Endothelial cell of umbilical vein (primary cell): Measurements from ENCODE around the gene DLGAP1. TPM values are rescaled to one million over a fixed set of nuclear protein-coding genes. Genes with fewer than 3 reads are reported as not detected.

ENCODE experiments used
- BruUV-seq: library from RNA; stranded (reverse); fragments of 400-500 nt; replicated peaks from 2 replicates; lab custom pipeline; 2021; lab: Mats Ljungman, UMichigan
- CTCF ChIA-PET: fragments of 300-600, 350-600 bp; sonication (Branson Sonifier 250); formaldehyde crosslinking; loops from one replicate; lab custom pipeline; 2021; ENCODE audit warnings: antibody characterized with exemption, inconsistent platforms; lab: Charles Lee
- POLR2A ChIA-PET: fragments of 300-600, 350-600 bp; sonication (Branson Sonifier 250); formaldehyde crosslinking; loops from one replicate; lab custom pipeline; 2021; ENCODE audit warnings: antibody characterized with exemption, inconsistent platforms; lab: Charles Lee
- DNase-seq: peaks from one replicate; pipeline ENCODE4 v3.0.0-alpha.2; 2011; ENCODE audit warnings: low read depth, low spot score
- FAIRE-seq: peaks from 2 replicates; lab custom pipeline; 2011; peaks lifted over from hg19 to GRCh38; lab: Jason Lieb, UNC
- H2AFZ ChIP-seq: 2 replicates; pipeline ENCODE4 v1.6.0; 2012; ENCODE audit warnings: low read depth, low read length, control low read depth, inconsistent platforms
- H3K27ac ChIP-seq: 2 replicates; pipeline ENCODE4 v1.5.1; 2011; ENCODE audit warnings: low read depth, mild to moderate bottlenecking, control low read depth, low read length, moderate library complexity; ENCODE audit not compliant: insufficient read depth
- H3K27me3 ChIP-seq, 2 experiments: 2 replicates each; pipeline versions ENCODE4 v1.6.0 to v1.6.1; 2011; ENCODE audit warnings: low read length in 2 of 2, mixed read lengths in 1 of 2; ENCODE audit not compliant: control insufficient read depth in 2 of 2, insufficient read depth in 2 of 2
- H3K36me3 ChIP-seq, 2 experiments: 2 replicates in 1 of 2; 3 replicates in 1 of 2; pipeline ENCODE4 v1.5.1; 2011; ENCODE audit warnings: low read length in 2 of 2, mild to moderate bottlenecking in 1 of 2, moderate library complexity in 1 of 2; ENCODE audit not compliant: control insufficient read depth in 2 of 2, insufficient read depth in 2 of 2; ENCODE audit errors: extremely low read depth in 1 of 2
- H3K4me1 ChIP-seq: 3 replicates; pipeline ENCODE4 v1.5.1; 2011; ENCODE audit warnings: mild to moderate bottlenecking, low read length; ENCODE audit not compliant: control insufficient read depth, insufficient read depth; ENCODE audit errors: extremely low read depth
- H3K4me2 ChIP-seq: 2 replicates; pipeline ENCODE4 v1.6.1; 2011; ENCODE audit warnings: low read length, control low read depth, mixed read lengths; ENCODE audit not compliant: insufficient read depth
- H3K4me3 ChIP-seq, 3 experiments: fragments of 200-600 bp in 1 of 3; sonication (generic), shearing (Covaris generic) in 1 of 3; replicated peaks in 1 of 3; 2 replicates each; pipeline ENCODE4 v1.5.1; 2011 to 2016; ENCODE audit warnings: control low read depth in 3 of 3, low read length in 3 of 3, mild to moderate bottlenecking in 2 of 3, inconsistent platforms in 1 of 3, low read depth in 1 of 3, moderate library complexity in 1 of 3; ENCODE audit not compliant: insufficient read depth in 1 of 3
- H3K79me2 ChIP-seq: 2 replicates; pipeline ENCODE4 v1.6.0; 2012; ENCODE audit warnings: low read length, inconsistent platforms; ENCODE audit not compliant: control insufficient read depth, insufficient read depth
- H3K9ac ChIP-seq: replicated peaks from 2 replicates; pipeline ENCODE3; 2011; ENCODE audit warnings: low read length, control low read depth; ENCODE audit not compliant: insufficient read depth; ENCODE audit errors: extremely low read depth
- H3K9me1 ChIP-seq: replicated peaks from 3 replicates; pipeline ENCODE4 v1.6.0; 2011; ENCODE audit warnings: mild to moderate bottlenecking, low read length; ENCODE audit not compliant: control insufficient read depth, insufficient read depth; ENCODE audit errors: extremely low read depth
- H3K9me3 ChIP-seq: replicated peaks from 2 replicates; pipeline ENCODE4 v1.5.1; 2012; ENCODE audit warnings: low read length, inconsistent platforms; ENCODE audit not compliant: control insufficient read depth, insufficient read depth
- H4K20me1 ChIP-seq: replicated peaks from 2 replicates; pipeline ENCODE3; 2011; ENCODE audit warnings: mild to moderate bottlenecking, low read length; ENCODE audit not compliant: control insufficient read depth, insufficient read depth; ENCODE audit errors: extremely low read depth
- CTCF ChIP-seq, 2 donors: IDR thresholded peaks; 1 replicate in 1 of 2; 2 replicates in 1 of 2; pipeline ENCODE4 v1.5.1; 2011; ENCODE audit warnings: low read length in 2 of 2, mild to moderate bottlenecking in 2 of 2, moderate library complexity in 2 of 2, control low read depth in 1 of 2, inconsistent platforms in 1 of 2, low read depth in 1 of 2; ENCODE audit not compliant: insufficient read depth in 1 of 2; ENCODE audit errors: extremely low read depth in 1 of 2
- EZH2 ChIP-seq: IDR thresholded peaks from 2 replicates; pipeline ENCODE4 v1.6.1; 2012; ENCODE audit warnings: borderline replicate concordance, low read depth, mild to moderate bottlenecking, moderate library complexity, low read length, inconsistent platforms; ENCODE audit not compliant: severe bottlenecking
- FOS ChIP-seq: IDR thresholded peaks from 2 replicates; pipeline ENCODE4 v1.6.1; 2011; ENCODE audit warnings: mild to moderate bottlenecking, low read length, moderate library complexity, borderline replicate concordance; ENCODE audit not compliant: insufficient read depth
- JUN ChIP-seq: IDR thresholded peaks from 2 replicates; pipeline ENCODE4 v1.6.1; 2011; ENCODE audit warnings: borderline replicate concordance, low read depth; ENCODE audit not compliant: insufficient read length, insufficient read depth
- MAX ChIP-seq: IDR thresholded peaks from 2 replicates; pipeline ENCODE4 v1.6.1; 2011; ENCODE audit not compliant: insufficient read depth, insufficient read length
- MYC ChIP-seq: IDR thresholded peaks from one replicate; pipeline ENCODE4 v1.6.1; 2011; ENCODE audit warnings: mild to moderate bottlenecking, low read depth, low read length
- POLR2A ChIP-seq: IDR thresholded peaks from 2 replicates; pipeline ENCODE4 v1.6.1; 2012; ENCODE audit warnings: low read depth, mild to moderate bottlenecking, control low read depth, low read length
- POLR2AphosphoS5 ChIP-seq: IDR thresholded peaks from 2 replicates; pipeline ENCODE4 v1.6.1; 2012; ENCODE audit warnings: low read depth, mild to moderate bottlenecking, control low read depth, low read length, moderate library complexity; ENCODE audit not compliant: insufficient read depth
- dilution Hi-C: fragments of 300-500 bp; cut with MboI; formaldehyde crosslinking; loops from one replicate; pipeline ENCODE4 v1.15.0; 2019; ENCODE audit warnings: low sequenced_read_pairs; ENCODE audit not compliant: extremely low pct_ligation_motif_present
- intact Hi-C: fragments of 100-400 bp; cut with micrococcal nuclease; formaldehyde crosslinking; loops from one replicate; pipeline ENCODE4 v1.10.0; 2022
- polyA plus RNA-seq, 4 experiments: library from polyadenylated mRNA; depleted of rRNA in 3 of 4; stranded (reverse) in 3 of 4; unstranded in 1 of 4; fragments of >200 nt; gene quantifications; 2 replicates each; pipeline versions ENCODE4 v1.2.1 to v1.2.3, GENCODE V29; 2011 to 2012; ENCODE audit warnings: missing spikeins in 1 of 4
- total RNA-seq: library from RNA; stranded (reverse); gene quantifications from 2 replicates; pipeline ENCODE4 v1.2.3, GENCODE V29; 2021

The DLGAP1 gene
- total and polyA plus RNA-seq, 2 donors (not counting 3 experiments of a cell fraction or from before 2014, with no cell fraction given), result 0.04 TPM; not detected in 1

- H3K4me2 ChIP-seq, result no peak overlapping the region
- no peak overlapping the region for H3K9ac ChIP-seq
- no peaks in the 10 kb centered on the region for H3K9me1 ChIP-seq
- POLR2A ChIA-PET, result no interaction called here
- DNase-seq (peak; percentile 7), FAIRE-seq (no peak)
- no TSS peak for BruUV-seq
- H3K79me2 ChIP-seq, result no peaks in the 10 kb centered on the region
- intact Hi-C loops (no loop called here), dilution Hi-C loops (no loop called here)
- no peak overlapping the region for H3K4me3 ChIP-seq
- H3K36me3 ChIP-seq, result no peaks in the 10 kb centered on the region
- peak overlapping the region; percentile 21 for H2AFZ ChIP-seq
- H3K27me3 ChIP-seq, result peaks cover 0 to 2% of the 10 kb centered on the region in 2 experiments
- no peaks in the 10 kb centered on the region for H3K9me3 ChIP-seq
- CTCF ChIA-PET, result interaction anchor here (0.6 kb wide), 1 partner anchor 68 kb away, joined by 3 read pairs; no protein-coding TSS in a partner anchor
- no peaks in the 10 kb centered on the region for H4K20me1 ChIP-seq
- TF ChIP-seq JUN (no peak), EZH2 (no peak), MYC (no peak), CTCF (IDR thresholded peaks at IDR 0.05; ENCODE audit: extremely low read depth in 1 of 2, insufficient read depth in 1 of 2, low read depth in 1 of 2, low read length in 2 of 2) (no peak), POLR2A (no peak), MAX (no peak), FOS (no peak), POLR2AphosphoS5 (no peak)
- no peak overlapping the region for H3K27ac ChIP-seq
- H3K4me1 ChIP-seq, result no peaks in the 10 kb centered on the region
These were observed 929.2 kb downstream of the DLGAP1 start for GRCh38 chr18:3525870-3526420.
